Activated naive CD8-positive, alpha-beta T cell treated with anti-CD3 and anti-CD28 coated beads for 36 hours (primary cell): ENCODE results near the gene FOXS1. TPM values are rescaled to one million over a fixed set of nuclear protein-coding genes. Genes with fewer than 3 reads are reported as not detected.

ENCODE experiments used
- DNase-seq: peaks from one replicate; pipeline ENCODE4 v3.0.0; 2021
- H3K27ac Mint-ChIP-seq: one replicate; pipeline ENCODE4 v1.8.0; 2022; ENCODE audit warnings: mild to moderate bottlenecking, moderate library complexity, mixed read lengths
- H3K27me3 Mint-ChIP-seq: one replicate; pipeline ENCODE4 v1.8.0; 2022; ENCODE audit warnings: mild to moderate bottlenecking, mixed read lengths
- H3K36me3 Mint-ChIP-seq: one replicate; pipeline ENCODE4 v1.8.0; 2021; ENCODE audit warnings: mild to moderate bottlenecking, mixed read lengths
- H3K4me1 Mint-ChIP-seq: one replicate; pipeline ENCODE4 v1.8.0; 2021; ENCODE audit warnings: mixed read lengths
- H3K4me3 Mint-ChIP-seq: one replicate; pipeline ENCODE4 v1.8.0; 2022; ENCODE audit warnings: mild to moderate bottlenecking, moderate library complexity, mixed read lengths
- H3K9me3 Mint-ChIP-seq: one replicate; pipeline ENCODE4 v1.8.0; 2022; ENCODE audit warnings: mixed read lengths
- total RNA-seq, 2 experiments: library from RNA; stranded (reverse); gene quantifications; one replicate each; pipeline ENCODE4 v1.2.3, GENCODE V29; 2021

FOXS1 gene
- total RNA-seq, 2 experiments from 2014 or later: not detected

DNA sequence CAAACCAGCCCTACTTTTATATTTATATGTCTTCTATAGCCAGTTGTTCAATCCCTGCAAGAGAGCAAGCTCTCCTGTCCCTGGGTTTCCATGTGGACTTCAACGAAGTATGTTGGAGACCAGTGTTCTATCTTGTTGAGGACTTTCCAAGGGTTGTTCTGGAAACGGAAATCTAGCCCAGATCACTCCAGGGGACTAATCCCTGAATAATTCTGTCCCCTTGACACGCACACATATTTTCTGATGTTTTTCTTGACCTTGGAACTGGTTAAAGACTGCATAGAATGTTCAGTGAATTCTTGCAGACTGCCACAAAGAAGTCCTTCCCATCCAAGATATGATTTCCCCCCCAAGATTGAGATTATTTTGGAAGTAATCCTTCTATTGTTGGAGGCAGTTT lies 35.7 kb downstream of the FOXS1 start:
- Mint-ChIP-seq H3K27me3 (no peaks in the 10 kb centered on the region), H3K9me3 (no peaks in the 10 kb centered on the region), H3K4me3 (no peak overlapping the region), H3K4me1 (no peaks in the 10 kb centered on the region), H3K27ac (no peak overlapping the region), H3K36me3 (peaks cover 6% of the 10 kb centered on the region)
- no peak for DNase-seq

DNA sequence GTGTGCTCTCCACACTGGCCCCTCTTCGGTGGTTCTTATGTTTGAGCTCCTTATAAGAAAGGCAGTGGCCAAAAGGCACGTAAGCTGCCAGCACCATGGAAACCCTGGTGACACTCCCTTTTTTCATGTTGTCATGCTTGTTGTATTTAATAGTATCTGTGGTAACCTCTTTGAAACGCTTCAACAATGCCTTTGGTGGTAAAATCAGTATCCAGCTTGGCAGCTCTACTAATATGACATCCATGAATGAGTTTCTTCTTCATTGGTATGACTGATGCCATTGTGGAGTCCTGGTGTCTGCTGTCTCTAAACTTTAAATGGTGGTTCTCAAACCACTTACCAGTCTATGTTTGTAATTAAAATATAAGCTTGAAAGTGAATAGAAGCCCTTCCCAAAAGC lies 36.9 kb downstream of the FOXS1 start:
- Mint-ChIP-seq H3K36me3 (peaks cover 8% of the 10 kb centered on the region), H3K9me3 (no peaks in the 10 kb centered on the region), H3K4me1 (peaks cover 1% of the 10 kb centered on the region), H3K4me3 (no peak overlapping the region), H3K27ac (no peak overlapping the region), H3K27me3 (no peaks in the 10 kb centered on the region)
- DNase-seq: no peak

DNA sequence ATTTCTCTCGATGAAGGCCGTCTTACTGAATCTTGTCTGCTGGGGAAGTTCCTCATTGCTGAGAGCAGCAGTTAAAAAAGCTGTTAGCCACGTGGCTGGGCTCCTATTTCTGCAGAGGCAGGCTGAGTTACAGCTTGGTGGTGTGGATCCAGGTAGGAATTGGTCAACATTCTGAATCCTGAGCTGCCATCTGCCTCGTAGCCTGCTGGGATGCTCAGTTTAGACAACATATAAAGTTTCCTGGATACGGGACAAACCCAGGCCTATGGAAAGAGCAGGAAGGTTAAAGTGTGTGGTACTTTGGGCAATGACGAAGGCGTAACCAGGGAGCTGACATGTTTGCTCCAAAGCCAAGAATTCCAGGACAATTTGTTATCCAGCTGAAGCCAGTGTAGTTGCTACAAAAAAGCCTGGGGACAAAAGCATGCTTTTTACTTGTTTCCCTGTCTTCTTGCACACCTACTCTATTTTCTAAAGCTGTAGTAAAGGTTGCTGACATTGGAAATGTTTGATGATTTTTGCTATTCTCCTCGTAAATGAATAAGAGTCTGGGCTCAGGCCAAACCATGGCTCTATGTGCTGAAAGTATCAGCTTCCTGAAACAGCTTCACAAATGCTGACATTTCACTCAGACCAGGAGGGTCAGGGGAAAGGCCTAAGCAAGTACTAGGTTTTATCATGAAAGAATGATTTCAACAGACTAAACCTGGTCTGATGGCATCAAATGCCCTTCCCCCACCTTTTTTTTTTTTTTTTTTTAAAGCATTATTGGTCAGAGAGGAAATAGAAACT lies 38.6 kb downstream of the FOXS1 start:
- H3K27ac Mint-ChIP-seq: no peak overlapping the region
- no peaks in the 10 kb centered on the region for H3K9me3 Mint-ChIP-seq
- peaks cover 3% of the 10 kb centered on the region for H3K4me1 Mint-ChIP-seq
- no peak overlapping the region for H3K4me3 Mint-ChIP-seq
- no peaks in the 10 kb centered on the region for H3K27me3 Mint-ChIP-seq
- no peak for DNase-seq
- H3K36me3 Mint-ChIP-seq: peaks cover 19% of the 10 kb centered on the region

DNA sequence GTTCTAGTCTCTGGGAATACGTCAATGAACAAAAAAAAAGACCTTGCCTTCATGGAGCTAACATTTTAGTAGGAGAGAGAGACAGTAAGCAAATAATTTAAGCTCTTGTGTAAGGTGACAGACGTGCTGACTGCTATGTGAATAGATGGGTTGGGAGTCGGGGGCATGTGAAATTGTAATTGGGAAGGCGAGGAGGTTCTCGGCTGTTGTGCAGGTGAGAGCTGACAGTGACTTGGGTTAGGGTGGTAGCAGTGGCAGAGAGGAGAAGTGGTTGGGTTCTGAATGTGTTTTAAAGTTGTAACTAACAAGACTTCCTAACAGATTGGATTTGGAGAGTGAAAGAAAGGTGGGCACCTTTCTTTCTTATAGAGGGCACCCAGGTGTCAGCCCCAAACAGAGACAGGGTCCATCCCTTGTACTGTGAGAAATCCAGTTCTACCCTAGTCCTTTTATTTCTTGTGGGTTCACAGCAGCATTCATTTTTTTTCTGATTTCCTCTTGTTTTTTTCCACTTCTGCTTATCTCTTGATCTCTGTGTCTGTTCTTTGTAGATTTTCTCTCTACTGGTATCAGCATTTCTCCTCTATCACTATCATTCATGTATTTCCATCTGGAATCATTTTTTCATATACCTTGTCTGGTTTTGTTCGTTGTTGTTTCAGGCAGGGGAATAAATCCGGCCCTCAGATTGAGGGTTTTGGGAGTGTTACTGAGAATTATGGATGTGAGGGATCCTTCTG lies 41.7 kb downstream of the FOXS1 start:
- H3K9me3 Mint-ChIP-seq: no peaks in the 10 kb centered on the region

DNA sequence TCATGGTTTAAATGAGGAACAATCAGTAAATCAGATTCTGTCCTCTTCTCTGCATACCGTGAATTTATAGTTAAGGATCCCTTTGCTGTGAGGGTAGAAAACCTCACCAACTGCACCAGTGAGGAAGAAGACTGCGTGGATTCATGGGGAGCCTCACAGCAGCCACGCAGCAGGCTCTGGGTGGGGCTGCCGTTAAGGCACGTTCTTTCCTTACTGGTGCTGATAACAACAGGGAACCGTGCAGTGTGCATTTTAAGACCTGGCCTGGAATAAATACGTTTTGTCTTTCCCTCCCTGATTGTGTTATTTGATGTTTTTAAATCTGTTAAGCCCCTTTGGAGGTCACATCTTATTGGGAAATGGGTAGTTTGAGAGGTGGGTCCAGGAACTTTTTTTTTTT lies 43.9 kb downstream of the FOXS1 start:
- no peak for DNase-seq
- Mint-ChIP-seq H3K27me3 (no peaks in the 10 kb centered on the region), H3K36me3 (peaks cover 42% of the 10 kb centered on the region)

More for the DNA sequence above, 41.7 kb downstream of the FOXS1 start:
- no peak overlapping the region for H3K27ac Mint-ChIP-seq
- no peaks in the 10 kb centered on the region for H3K27me3 Mint-ChIP-seq
- no peak for DNase-seq
- H3K4me1 Mint-ChIP-seq: peaks cover 3% of the 10 kb centered on the region
- H3K36me3 Mint-ChIP-seq: peaks cover 34% of the 10 kb centered on the region
- no peak overlapping the region for H3K4me3 Mint-ChIP-seq

DNA sequence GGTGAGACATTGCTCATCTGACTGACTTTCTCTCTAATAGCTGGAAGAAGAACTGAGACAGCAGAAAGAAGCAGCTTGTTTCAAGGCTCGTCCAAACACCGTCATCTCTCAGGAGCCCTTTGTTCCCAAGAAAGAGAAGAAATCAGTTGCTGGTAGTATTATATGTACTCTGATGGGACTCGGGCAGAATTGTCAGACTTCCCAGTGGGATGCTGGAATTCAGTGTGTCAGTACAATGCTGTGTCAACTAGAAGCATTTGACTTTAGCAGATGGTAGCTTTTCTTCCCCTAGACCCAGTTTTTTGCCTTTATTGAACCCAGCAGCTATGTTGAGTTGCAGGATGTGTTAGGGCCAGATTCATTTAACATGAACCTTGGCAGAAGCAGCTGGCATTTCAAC lies 48.0 kb downstream of the FOXS1 start:
- no peak overlapping the region for H3K4me3 Mint-ChIP-seq
- H3K27ac Mint-ChIP-seq: no peak overlapping the region

More for the DNA sequence above, 43.9 kb downstream of the FOXS1 start:
- H3K9me3 Mint-ChIP-seq: no peaks in the 10 kb centered on the region
- no peak overlapping the region for H3K27ac Mint-ChIP-seq
- H3K4me3 Mint-ChIP-seq: no peak overlapping the region
- H3K4me1 Mint-ChIP-seq: peaks cover 3% of the 10 kb centered on the region

More for the DNA sequence above, 48.0 kb downstream of the FOXS1 start:
- H3K36me3 Mint-ChIP-seq: peaks cover 53% of the 10 kb centered on the region
- no peaks in the 10 kb centered on the region for H3K27me3 Mint-ChIP-seq
- no peaks in the 10 kb centered on the region for H3K4me1 Mint-ChIP-seq
- H3K9me3 Mint-ChIP-seq: no peaks in the 10 kb centered on the region
- no peak for DNase-seq

Other genes with a start within 250 kb of the FOXS1 start
- under 1 TPM; 0.36 to 0.37 TPM for gene ID1, start 240.3 kb downstream of the FOXS1 start, total RNA-seq
- not detected for gene COX4I2, start 207.7 kb downstream of the FOXS1 start, total RNA-seq
- 100 to 1,000 TPM; 196 to 206 TPM for gene BCL2L1, start 122.7 kb downstream of the FOXS1 start, total RNA-seq
- gene TPX2, start 106.3 kb downstream of the FOXS1 start, total RNA-seq: 100 to 1,000 TPM; 111 TPM
- gene MYLK2, start 26.2 kb downstream of the FOXS1 start, total RNA-seq: under 1 TPM; 0.21 to 0.36 TPM
- gene DUSP15, start 24.9 kb upstream of the FOXS1 start, total RNA-seq: not detected
- gene TTLL9, start 25.0 kb upstream of the FOXS1 start, total RNA-seq: not detected
- 10 to 100 TPM; 20.2 to 22.0 TPM for gene PDRG1, start 106.4 kb upstream of the FOXS1 start, total RNA-seq
- under 1 TPM; 0.04 TPM for gene XKR7, start 122.5 kb upstream of the FOXS1 start, total RNA-seq
- not detected for gene CCM2L, start 164.8 kb upstream of the FOXS1 start, total RNA-seq
- gene HCK, start 206.6 kb upstream of the FOXS1 start, total RNA-seq: not detected